Duodenal mucosa (tissue), 2 donors: ENCODE measurements around the gene ALG13.
"Not testable (repeated sequence)": the region's sequence is repeated elsewhere in the genome, so short reads cannot be mapped to it uniquely, and the experiment has no call there.

Source experiments
- H3K27ac ChIP-seq: one replicate; pipeline ENCODE4 v1.7.0; 2013; ENCODE audit warnings: low read depth, low read length
- H3K27me3 ChIP-seq, 2 donors: one replicate each; pipeline ENCODE4 v1.7.0; 2013; ENCODE audit warnings: low read length in 2 of 2, control low read depth in 1 of 2; ENCODE audit not compliant: insufficient read depth in 2 of 2, control insufficient read depth in 1 of 2
- H3K36me3 ChIP-seq, 2 donors: one replicate each; pipeline ENCODE4 v1.7.0; 2013; ENCODE audit warnings: low read length in 2 of 2, control low read depth in 1 of 2; ENCODE audit not compliant: insufficient read depth in 2 of 2, control insufficient read depth in 1 of 2
- H3K4me1 ChIP-seq, 2 donors: one replicate each; pipeline ENCODE4 v1.7.0; 2013; ENCODE audit warnings: low read length in 2 of 2, control low read depth in 1 of 2; ENCODE audit not compliant: insufficient read depth in 2 of 2, control insufficient read depth in 1 of 2
- H3K4me3 ChIP-seq, 2 donors: one replicate each; pipeline ENCODE4 v1.7.0; 2013; ENCODE audit warnings: low read length in 2 of 2, low read depth in 1 of 2
- H3K9ac ChIP-seq, 2 donors: one replicate each; pipeline ENCODE4 v1.7.0; 2013; ENCODE audit warnings: low read length in 2 of 2, low read depth in 1 of 2
- H3K9me3 ChIP-seq, 2 donors: one replicate each; pipeline ENCODE4 v1.7.0; 2013; ENCODE audit warnings: low read length in 2 of 2, control low read depth in 1 of 2; ENCODE audit not compliant: control insufficient read depth in 1 of 2

ALG13 gene

GRCh38 chrX:111680988-111681779 is at the start of gene ALG13:
TSS of gene ALG13 (plus strand) at chrX:111681170. CDS start at chrX:111681219, 49 bp downstream.
- H3K27me3 ChIP-seq = no peaks in the 10 kb centered on the region
- no peaks in the 10 kb centered on the region for H3K9me3 ChIP-seq
- H3K4me1 ChIP-seq = peaks cover 0 to 12% of the 10 kb centered on the region in 2 donors
- peaks cover 9 to 17% of the 10 kb centered on the region in 2 donors for H3K36me3 ChIP-seq
- H3K4me3 ChIP-seq = peak within 1 kb of the TSS; percentile 81 to 84
- peak within 1 kb of the TSS; percentile 95 for H3K27ac ChIP-seq
- peak within 1 kb of the TSS; percentile 86 to 89 for H3K9ac ChIP-seq

GRCh38 chrX:111634823-111635729 is 45.9 kb upstream of the ALG13 start:
- Histone ChIP-seq H3K4me3 (no peak overlapping the region), H3K4me1 (no peaks in the 10 kb centered on the region), H3K36me3 (no peaks in the 10 kb centered on the region), H3K27ac (no peak overlapping the region), H3K9me3 (no peaks in the 10 kb centered on the region), H3K27me3 (no peaks in the 10 kb centered on the region), H3K9ac (no peak overlapping the region)

- H3K9me3 ChIP-seq = no peaks in the 10 kb centered on the region
- H3K27me3 ChIP-seq = no peaks in the 10 kb centered on the region
- no peak overlapping the region for H3K9ac ChIP-seq
- H3K4me3 ChIP-seq = no peak overlapping the region
- H3K27ac ChIP-seq = no peak overlapping the region
- H3K36me3 ChIP-seq = no peaks in the 10 kb centered on the region
- no peaks in the 10 kb centered on the region for H3K4me1 ChIP-seq
These were observed 39.0 kb upstream of the ALG13 start for GRCh38 chrX:111641969-111642368.

GRCh38 chrX:111645165-111645564 is 35.8 kb upstream of the ALG13 start:
- not testable (repeated sequence) for H3K9ac ChIP-seq, H3K27me3 ChIP-seq, H3K4me1 ChIP-seq, H3K4me3 ChIP-seq, H3K9me3 ChIP-seq, H3K27ac ChIP-seq, H3K36me3 ChIP-seq

GRCh38 chrX:111645607-111646006 is 35.4 kb upstream of the ALG13 start:
- Histone ChIP-seq H3K27me3 (no peaks in the 10 kb centered on the region), H3K9ac (no peak overlapping the region), H3K4me1 (no peaks in the 10 kb centered on the region), H3K27ac (no peak overlapping the region), H3K36me3 (no peaks in the 10 kb centered on the region), H3K4me3 (no peak overlapping the region), H3K9me3 (no peaks in the 10 kb centered on the region)

GRCh38 chrX:111646515-111646914 is 34.5 kb upstream of the ALG13 start:
- H3K27me3 ChIP-seq = no peaks in the 10 kb centered on the region

GRCh38 chrX:111648802-111649201 is 32.2 kb upstream of the ALG13 start:
- Histone ChIP-seq H3K9me3 (no peaks in the 10 kb centered on the region), H3K27me3 (no peaks in the 10 kb centered on the region), H3K27ac (no peak overlapping the region), H3K36me3 (no peaks in the 10 kb centered on the region), H3K4me1 (no peaks in the 10 kb centered on the region), H3K4me3 (no peak overlapping the region), H3K9ac (no peak overlapping the region)

More at GRCh38 chrX:111646515-111646914, 34.5 kb upstream of the ALG13 start:
- Histone ChIP-seq H3K36me3 (no peaks in the 10 kb centered on the region), H3K27ac (no peak overlapping the region), H3K9ac (no peak overlapping the region), H3K4me3 (no peak overlapping the region), H3K9me3 (no peaks in the 10 kb centered on the region), H3K4me1 (no peaks in the 10 kb centered on the region)

- H3K9me3 ChIP-seq = no peaks in the 10 kb centered on the region
- no peaks in the 10 kb centered on the region for H3K36me3 ChIP-seq
- no peaks in the 10 kb centered on the region for H3K4me1 ChIP-seq
- H3K9ac ChIP-seq = no peak overlapping the region
- no peaks in the 10 kb centered on the region for H3K27me3 ChIP-seq
- H3K27ac ChIP-seq = no peak overlapping the region
- H3K4me3 ChIP-seq = no peak overlapping the region
These were observed 31.3 kb upstream of the ALG13 start for GRCh38 chrX:111649638-111650037.

GRCh38 chrX:111650845-111651244 is 30.1 kb upstream of the ALG13 start:
- Histone ChIP-seq H3K9me3 (no peaks in the 10 kb centered on the region), H3K4me3 (no peak overlapping the region), H3K9ac (no peak overlapping the region), H3K36me3 (no peaks in the 10 kb centered on the region), H3K4me1 (no peaks in the 10 kb centered on the region), H3K27ac (no peak overlapping the region), H3K27me3 (no peaks in the 10 kb centered on the region)

- no peaks in the 10 kb centered on the region for H3K36me3 ChIP-seq
- no peak overlapping the region for H3K27ac ChIP-seq
- H3K9ac ChIP-seq = no peak overlapping the region
- no peaks in the 10 kb centered on the region for H3K4me1 ChIP-seq
- H3K4me3 ChIP-seq = no peak overlapping the region
- H3K27me3 ChIP-seq = no peaks in the 10 kb centered on the region
- no peaks in the 10 kb centered on the region for H3K9me3 ChIP-seq
These were observed 28.3 kb upstream of the ALG13 start for GRCh38 chrX:111652719-111653118.
